ENCODE measurements around the gene FAM169A.
"Not testable (repeated sequence)": the region's sequence is repeated elsewhere in the genome, so short reads cannot be mapped to it uniquely, and the experiment has no call there.

Gene FAM169A

DNA sequence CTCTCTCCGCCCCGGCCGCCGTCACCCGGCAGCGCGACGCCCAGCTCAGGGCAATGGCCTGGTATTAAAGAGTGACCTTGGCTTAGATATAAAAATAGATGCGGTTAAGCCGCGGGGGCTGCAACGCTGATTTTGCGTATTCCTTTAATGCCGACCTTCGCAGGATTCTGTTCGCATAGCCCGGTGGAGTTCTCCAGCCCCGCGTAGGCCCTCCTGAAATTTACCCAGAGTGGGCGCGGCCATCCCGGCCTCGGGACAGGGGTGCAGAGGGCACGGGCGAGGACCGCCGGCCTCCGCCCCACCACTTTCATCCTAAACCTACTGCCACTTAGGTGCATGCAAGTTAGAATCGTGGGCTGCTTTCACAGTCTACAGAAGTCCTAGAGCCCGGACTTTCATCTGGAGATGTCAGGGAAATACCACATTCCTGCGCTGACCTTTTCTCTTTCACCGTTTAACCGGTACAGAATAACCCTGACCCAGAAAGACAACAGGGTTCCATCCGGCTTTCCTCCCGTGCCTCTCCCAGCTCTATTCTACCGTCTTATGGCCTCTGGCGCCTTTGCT, 492 bp upstream of the FAM169A start:
- peak; percentile 76 for DNase-seq

DNA sequence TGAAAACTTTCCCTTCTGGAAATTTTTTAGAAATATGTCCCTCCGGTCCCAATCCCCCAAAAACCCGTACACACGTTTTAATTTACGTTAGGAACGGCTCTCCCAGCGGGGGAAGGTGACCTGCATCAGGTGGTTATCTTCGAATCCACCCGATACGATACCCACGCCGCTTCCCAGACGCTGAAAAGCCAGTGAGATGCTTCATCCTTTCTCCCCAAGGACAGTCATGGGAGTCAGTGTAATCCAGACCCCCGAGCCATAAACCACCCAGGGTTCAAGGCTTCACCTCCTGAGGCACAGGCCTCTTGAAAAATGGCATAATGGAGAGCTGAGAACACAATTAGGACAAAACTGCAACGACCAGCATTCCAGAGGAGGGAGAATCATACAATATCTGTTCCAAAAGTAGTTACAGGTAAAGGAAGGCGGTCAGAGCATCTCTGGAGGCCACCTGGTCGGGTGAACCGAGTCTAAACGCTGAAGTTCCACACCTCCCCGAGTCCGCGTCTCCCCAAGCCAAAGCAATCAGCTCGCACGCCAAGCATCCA, 857 bp downstream of the FAM169A start:
- peak; percentile 77 for DNase-seq

DNA sequence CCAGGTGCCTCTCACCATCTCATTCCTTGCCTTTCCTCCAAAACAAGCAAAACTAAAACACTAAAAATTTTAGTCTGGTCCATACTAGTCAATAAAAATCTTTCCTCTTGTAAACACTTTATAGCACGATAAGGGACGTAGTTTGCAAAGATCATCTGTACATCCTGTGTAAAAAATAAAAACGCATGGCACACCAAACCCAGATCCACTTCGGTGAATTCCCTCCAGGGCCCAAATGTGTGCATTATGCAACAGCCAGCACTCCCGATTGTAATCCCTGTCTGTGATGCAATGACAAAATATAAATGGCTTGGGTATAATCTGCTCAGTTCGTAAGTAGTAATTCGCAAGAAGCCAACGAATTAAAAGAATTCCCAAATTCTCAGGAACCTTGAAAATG, 1.4 kb downstream of the FAM169A start:
- no peak for DNase-seq

DNA sequence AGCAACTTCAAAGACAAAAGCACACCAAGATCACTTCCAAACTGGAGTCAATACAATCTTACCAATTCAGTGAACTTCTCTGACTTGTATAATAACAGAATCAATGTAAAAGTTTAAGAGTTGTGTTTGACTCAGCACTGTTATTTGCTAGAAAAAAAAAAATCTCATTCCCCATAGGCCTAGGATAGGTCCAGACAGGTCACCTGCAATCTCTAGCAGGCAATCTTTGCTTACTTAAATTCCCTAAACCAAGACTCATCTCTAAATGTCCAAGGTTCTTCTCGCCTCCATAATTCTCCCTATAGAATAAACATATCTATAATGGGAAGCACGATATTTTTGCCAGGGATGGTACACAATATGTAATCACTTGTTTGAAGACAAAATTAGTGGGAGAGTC, 2.5 kb downstream of the FAM169A start:
- DNase-seq, result no peak

DNA sequence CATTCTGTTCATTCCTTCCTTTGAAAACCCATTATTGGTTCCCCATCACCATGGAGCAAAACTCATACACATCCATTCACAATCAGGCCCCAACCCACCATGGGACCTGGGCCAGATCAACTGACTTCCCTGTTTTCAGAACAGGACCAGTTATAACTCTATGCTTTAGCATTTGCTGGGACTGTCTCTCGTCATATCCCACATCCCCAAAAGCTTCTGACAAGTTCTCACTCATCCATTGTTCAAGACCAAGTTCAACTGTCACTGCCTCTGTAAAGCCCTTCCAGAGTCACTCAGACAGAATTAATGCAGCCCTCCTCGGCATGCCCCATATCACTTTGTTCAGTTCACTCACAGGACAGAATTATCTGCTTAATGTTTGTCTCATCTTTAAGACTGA, 4.0 kb downstream of the FAM169A start:
- peak; percentile 77 for DNase-seq

DNA sequence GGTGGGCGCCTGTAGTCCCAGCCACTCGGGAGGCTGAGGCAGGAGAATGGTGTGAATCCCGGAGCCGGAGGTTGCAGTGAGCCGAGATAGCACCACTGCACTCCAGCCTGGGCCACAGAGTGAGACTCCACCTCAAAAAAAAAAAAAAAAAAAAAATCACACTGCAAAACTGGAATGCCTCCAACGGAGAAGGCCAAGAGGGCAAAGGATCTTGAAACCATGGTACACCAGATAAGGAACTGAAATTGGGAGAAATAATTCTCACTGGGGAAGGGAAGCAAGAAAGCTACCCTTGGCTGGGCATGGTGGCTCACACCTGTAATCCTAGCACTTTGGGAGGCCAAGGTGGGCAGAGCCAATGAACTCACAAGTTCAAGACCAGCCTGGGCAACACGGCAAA, 9.2 kb downstream of the FAM169A start:
- not testable (repeated sequence) for DNase-seq

DNA sequence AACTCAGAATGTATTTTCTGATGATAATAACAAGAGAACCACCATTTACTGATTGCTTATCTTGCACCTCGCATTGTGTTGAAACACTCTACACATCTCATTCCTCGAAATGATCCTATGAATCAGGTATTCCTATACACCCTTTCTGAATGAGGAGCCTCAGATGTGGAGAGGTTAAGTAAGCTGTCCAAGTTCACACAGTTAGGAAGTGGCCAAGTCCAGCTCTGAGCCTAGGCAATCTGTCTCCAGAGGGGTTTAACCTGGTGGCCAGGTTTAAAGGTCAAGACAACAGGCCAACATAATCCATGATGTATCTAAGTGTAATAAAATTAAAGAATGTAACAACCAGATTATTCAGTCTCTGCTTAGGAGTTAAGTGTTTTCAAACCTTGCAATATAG, 12.9 kb downstream of the FAM169A start:
- DNase-seq, result no peak

DNA sequence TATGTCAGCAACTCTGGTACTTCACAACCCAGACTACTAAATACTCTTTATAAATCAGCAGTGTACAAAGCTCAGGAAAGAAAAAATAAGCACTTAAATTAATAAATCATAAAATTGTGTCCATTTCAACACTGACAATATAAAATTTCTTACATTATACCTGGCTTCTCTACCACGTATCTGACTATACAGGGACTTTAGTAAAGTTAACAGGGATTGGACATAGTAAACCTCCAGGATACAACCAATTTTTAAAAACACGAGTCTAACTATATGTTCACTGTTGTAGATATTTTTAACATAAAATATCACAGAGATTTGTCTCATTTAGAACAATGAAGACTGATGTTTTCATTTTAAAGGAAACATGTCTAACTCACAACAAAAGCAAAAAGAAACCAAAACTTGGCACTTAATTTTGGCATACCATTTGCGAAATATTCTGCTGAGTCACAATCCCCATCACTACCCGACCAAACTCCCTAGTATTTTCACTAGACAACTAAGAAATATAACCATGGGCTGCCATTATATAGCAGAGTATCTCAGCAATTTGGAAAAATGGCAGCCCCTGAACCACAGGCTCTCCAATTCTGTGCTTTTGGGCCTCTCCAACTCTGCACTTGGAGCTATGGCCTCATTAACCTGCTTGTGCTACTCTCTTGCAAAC, 14.4 kb downstream of the FAM169A start:
- DNase-seq, result no peak

DNA sequence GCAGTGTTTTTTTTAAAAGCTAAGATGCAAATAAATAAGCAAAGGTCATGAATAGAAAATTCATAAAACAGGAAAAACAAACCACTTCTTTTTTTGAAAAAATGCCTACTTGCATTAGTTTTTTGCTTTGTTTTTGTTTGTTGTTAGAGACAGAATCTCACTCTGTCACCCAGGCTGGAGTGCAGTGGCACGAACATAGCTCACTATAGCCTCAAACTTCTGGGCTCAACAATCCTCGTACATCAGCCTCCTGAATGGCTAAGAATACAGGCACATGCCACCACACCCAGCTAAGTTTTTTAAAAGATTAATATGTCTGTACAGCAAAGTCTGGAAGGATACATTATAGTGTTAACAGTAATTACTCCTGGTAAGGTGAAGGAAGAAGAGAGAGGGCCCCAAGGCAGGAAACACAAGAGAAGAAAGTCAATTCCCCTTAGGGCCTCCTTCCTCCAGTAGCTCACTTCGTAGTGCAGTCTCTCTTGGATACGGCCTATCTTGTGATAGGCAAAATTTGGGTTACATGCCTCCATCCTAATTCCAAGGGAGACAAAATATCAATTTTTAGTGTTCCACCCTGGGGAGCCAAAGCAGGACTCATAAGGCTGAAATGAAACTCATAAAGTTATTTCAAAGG, 15.3 kb downstream of the FAM169A start:
- no peak for DNase-seq

DNA sequence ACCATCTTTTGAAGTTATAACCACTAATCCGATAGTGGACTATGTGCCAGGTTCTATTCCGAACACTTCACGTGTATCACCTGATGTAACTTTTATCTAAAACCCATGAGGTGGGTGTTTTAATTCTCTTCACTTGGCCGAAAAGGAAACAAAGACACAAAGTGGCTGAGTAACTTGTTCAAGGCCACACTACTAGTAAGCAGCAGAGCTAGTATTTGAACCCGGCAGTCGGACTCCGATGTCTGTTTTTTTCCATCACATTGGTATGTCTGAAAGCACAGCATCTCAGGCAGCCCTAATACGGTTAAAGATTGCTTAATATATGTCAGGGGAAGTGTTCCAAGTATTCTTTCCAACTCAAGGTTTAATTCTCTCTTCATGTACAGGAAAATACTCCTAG, 16.2 kb downstream of the FAM169A start:
- no peak for DNase-seq

DNA sequence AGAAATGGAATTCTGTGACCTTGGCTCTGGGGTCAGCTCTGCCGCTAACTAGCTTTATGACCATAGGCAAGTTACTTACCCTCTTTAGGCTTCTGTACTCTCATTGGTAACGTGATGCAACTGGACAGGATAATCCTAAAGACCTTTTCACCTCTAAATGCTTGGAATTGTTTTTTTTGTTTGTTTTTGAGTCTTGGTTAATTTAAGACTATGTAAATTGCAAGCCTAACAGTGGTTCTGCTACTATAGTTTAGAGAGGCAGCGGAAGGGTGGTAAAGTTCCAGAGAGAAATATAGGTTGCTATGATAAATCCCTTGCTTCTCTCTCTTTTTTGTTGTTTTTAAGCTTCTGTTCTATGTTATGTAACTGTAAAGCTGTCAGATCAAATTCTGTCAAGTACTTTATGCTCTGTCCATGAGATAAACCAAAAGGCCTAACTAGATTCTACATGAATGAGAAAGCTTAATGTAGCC, 17.6 kb downstream of the FAM169A start:
- peak; percentile 91 for DNase-seq

DNA sequence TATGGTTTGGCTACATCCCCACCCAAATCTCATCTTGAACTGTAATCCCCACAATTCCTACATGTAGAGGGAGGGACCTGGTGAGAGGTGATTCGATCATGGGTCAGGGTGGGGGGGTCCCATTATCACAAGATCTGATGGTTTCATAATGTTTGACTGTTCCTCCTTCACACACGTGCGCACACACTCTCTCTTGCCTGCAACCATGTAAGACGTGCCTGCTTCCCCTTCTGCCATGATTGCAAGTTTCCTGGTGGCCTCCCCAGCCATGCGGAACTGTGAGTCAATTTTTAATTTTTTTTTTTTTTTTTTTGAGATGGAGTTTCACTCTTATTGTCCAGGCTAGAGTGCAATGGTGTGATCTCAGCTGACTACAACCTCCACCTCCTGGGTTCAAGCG, 27.0 kb downstream of the FAM169A start:
- DNase-seq, result no peak

DNA sequence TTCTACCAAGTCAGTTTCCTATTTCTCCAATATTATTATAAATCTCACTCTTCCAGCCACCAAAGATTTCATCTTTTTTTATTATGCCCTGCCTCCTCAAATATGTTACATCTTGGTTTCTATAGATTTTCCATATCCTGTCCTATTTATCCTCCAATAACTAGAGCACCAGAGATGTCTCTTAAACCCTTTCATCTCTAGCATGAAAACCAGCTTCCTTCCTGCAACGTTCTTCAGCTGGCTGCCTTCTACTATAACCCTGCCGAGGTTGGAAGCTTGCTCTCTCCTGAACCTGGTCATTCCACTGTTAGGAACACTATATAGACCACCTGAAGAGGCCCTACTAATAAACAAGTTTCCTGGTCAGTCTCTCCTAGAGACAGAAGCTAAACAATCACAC, 27.9 kb downstream of the FAM169A start:
- DNase-seq, result no peak

DNA sequence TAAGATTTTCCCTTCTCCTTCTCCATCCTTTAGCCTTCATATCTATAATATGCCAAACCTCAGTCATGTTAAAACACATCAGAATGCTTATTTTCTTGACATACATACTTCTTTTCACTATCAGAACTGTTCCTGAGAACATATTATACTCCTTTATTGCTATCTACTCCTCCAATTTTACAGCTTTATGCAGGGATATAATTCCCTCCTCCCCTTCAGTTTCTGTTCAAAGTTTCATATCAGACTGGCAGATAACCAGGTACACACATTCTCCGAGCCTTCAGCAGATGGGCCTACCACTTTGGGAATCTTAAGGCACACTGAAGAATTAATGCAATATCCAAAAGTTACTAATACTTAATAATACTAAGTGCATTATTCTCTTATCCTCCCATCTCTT, 29.1 kb downstream of the FAM169A start:
- no peak for DNase-seq

DNA sequence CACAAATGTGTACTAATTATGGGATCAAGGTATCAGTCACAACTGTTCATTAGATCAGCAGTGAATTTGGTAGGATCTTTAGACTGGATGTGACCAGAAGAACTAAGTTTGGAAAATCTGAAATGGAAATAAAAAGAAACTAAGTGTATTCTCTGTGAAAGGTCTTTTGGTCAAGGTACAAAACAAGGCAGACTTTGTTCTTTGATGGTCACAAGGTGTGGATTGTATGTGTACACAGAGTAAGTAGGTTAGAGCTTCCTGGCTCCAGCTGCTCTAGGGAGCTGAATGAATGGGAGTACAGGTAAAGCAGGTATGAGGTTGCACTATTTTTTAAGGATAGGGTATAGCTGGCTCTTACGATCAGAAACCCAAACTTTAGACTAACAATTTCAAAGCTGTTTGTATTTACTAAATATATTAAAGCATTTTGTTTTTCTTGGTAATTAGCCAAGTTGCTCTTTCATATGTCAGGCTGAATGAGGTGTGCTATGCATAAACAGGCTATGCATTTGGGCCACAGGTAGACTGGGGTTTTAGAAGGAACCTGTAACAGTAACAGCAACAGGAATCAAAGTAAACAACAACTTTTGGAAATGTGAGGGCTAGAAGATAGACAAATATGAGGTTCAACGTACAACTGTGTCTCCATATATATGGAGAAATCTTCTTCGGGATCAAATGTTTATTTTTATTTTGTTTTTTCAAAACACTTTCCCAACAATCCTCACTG, 32.5 kb downstream of the FAM169A start:
- no peak for DNase-seq

DNA sequence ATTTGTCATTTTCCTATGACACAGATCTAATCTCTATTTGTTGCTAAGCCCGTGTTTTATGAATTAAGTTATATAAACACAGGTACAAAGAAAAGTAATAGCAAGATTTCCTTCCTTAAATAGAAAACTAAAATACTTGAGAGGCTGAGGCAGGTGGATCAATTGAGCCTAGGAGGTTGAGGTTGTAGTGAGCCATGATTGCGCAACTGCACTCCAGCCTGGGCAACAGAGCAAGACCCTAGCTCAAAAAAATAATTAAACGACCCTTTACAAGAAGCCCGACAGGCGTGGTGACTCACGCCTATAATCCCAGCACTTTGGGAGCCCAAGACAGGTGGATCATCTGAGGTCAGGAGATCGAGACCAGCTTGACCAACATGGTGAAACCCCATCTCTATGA, 36.8 kb downstream of the FAM169A start:
- DNase-seq, result no peak

DNA sequence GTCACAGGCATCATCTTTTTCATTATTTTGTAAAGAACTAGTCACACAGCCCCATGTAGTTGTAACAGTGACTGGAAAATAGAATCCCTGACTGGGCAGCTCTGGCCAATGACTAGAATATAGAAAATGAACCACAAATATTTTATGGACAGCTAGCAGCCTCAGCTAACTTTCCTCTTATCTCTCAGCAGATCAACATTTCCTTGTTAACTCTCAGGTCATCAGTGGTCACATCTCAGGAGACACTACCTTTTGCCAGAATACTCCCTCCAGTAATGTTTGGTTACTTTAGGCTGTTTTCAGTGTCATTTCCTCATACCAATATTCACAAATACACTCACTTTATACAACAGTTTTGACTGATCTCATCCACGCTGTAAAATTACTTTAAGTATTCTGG, 43.9 kb downstream of the FAM169A start:
- DNase-seq, result no peak

DNA sequence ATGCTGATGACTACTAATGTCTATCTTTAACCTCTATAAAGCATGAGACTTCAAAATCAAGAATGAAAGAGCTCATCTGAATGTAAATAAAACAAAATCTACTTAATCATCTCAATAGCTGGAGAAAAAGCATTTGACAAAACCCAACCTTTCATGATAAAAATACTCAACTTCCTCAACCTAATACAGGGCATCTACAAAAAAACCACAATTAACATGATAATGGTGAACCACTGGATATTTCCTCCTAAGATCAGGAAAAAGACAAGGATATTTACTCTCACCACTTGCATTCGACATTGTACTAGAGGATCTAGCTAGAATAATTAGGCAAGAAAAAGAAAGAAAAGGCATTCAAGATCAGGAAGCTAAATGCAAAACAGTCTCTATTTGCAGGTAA, 49.3 kb downstream of the FAM169A start:
- no peak for DNase-seq

DNA sequence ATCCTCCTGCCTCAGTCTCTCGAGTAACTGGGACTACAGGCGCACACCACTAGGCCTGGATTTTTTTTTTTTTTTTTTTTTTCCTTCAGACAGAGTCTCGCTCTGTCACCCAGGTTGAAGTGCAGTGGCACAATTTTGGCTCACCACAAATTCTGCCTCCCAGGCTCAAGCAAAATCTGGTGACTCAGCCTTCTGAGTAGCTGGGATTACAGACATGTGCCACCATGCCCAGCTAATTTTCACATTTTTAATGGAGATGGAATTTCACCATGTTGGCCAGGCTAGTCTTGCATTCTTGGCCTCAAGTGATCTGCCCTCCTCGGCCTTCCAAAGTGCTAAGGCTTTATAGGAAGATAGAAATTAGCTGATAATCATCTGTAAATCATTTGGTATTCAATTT, 55.3 kb downstream of the FAM169A start:
- no peak for DNase-seq

DNA sequence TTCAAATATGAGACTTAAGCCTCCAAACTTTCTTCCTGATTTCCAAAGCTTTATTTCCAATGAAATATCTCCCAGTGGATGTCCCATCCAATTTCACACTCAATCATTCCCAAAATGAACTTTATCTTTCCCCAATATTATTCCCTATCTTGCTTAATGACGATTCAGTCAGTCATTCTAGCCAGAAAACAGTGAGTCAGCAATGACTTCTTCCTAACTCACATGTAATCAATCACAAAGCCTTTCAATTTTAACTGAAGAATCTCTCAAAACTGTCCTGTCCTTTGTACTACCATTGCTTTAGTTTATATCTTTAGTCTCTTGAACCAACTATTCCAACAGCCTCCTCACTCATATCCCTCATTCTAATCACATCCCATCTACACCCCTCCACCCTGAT, 64.2 kb downstream of the FAM169A start:
- DNase-seq, result no peak

DNA sequence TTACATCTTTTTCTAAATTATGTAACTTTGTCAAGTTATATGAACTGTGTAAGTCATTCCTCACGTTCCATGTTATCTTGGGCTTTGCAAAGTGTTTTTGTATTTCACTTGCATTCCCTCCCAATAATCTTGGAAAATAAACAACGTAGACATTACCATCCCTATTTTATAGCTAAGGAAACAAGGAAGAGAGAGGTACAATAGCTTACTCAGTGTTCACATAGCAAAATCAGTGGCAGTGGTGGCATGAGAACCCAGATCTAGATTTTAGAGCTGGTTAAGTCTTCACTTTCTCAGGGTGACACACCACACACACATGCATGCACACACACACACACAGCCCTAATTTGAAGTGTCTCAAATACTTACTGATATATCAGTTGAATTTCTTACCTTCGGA, 65.0 kb downstream of the FAM169A start:
- DNase-seq, result no peak

DNA sequence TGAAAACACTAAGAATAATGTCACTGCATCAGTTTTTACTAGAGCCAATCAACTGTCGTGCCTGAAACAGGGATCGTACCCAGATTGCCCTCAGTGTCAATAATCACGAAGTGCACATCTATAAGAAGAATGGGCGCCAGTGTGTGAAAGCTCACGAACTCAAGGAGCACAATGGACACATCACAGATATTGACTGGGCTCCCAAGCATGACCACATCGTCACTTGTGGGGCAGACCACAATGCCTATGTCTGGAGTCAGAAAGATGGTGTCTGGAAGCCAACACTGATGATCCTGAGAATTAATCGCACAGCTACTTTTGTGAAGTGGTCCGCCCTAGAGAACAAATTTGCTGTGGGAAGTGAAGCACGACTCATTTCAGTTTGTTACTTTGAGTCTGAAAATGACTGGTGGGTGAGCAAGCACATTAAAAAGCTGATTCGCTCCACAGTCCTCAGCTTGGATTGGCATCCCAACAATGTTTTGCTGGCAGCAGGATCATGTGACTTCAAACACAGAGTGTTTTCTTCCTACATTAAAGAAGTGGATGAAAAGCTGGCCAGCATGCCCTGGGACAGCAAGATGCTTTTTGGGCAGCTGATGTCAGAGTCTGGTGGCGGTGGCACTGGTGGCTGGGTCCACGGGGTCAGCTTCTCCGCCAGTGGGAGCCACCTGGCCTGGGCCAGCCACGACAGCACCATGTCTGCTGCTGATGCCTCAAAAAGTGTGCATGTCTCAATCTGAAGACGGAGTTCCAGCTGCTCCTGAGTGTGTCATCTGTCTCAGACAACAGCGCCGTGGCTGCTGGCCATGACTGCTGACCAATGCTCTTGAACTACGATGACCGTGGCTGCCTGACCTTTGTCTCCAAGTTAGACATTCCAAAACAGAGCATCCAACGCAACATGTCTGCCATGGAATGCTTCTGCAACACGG, 66.9 kb downstream of the FAM169A start:
- DNase-seq, result no peak
